ENCODE data around the gene RAB1A.

GRCh38 chr2:65075176-65075575, 54.7 kb downstream of the RAB1A start:
- TF ChIP-seq CTCF (IDR thresholded peaks at IDR 0.05) (no peak), POLR2A (IDR thresholded peaks at IDR 0.05) (no peak)
